Measurements from ENCODE around the gene ASB3. TPM values are rescaled to one million over a fixed set of nuclear protein-coding genes. Genes with fewer than 3 reads are reported as not detected.

Gene ASB3
- total and polyA plus RNA-seq, 2 donors (not counting 3 experiments of a cell fraction or from before 2014, with no cell fraction given): 20.3 to 20.5 TPM

GRCh38 chr2:53828331-53828730, 41.6 kb upstream of the ASB3 start:
- no peaks in the 10 kb centered on the region for H3K9me1 ChIP-seq (replicated peaks; ENCODE audit: control insufficient read depth, extremely low read depth, insufficient read depth, low read length)
- dilution Hi-C loops (cut with MboI; ENCODE audit: extremely low pct_ligation_motif_present, low sequenced_read_pairs): no loop called here
- no peak overlapping the region for H3K9ac ChIP-seq (replicated peaks; ENCODE audit: extremely low read depth, insufficient read depth, low read length)
- no peak for FAIRE-seq
- BruUV-seq (replicated peaks): no TSS peak
- no peaks in the 10 kb centered on the region for H3K27me3 ChIP-seq (ENCODE audit: control insufficient read depth in 2 of 2, insufficient read depth in 2 of 2, low read length in 2 of 2)
- H3K4me1 ChIP-seq (ENCODE audit: control insufficient read depth, extremely low read depth, insufficient read depth, low read length): no peaks in the 10 kb centered on the region
- intact Hi-C loops (cut with micrococcal nuclease): no loop called here
- POLR2A ChIA-PET: no interaction called here
- H4K20me1 ChIP-seq (replicated peaks; ENCODE audit: control insufficient read depth, extremely low read depth, insufficient read depth, low read length): no peaks in the 10 kb centered on the region
- no peaks in the 10 kb centered on the region for H3K79me2 ChIP-seq (ENCODE audit: control insufficient read depth, insufficient read depth, low read length)
- no peaks in the 10 kb centered on the region for H3K36me3 ChIP-seq (ENCODE audit: control insufficient read depth in 2 of 2, extremely low read depth in 1 of 2, insufficient read depth in 2 of 2, low read length in 2 of 2)
- no peak overlapping the region for H3K27ac ChIP-seq (ENCODE audit: insufficient read depth, low read depth, low read length)
- no peak overlapping the region for H2AFZ ChIP-seq (ENCODE audit: low read depth, low read length)
- no peaks in the 10 kb centered on the region for H3K9me3 ChIP-seq (replicated peaks; ENCODE audit: control insufficient read depth, insufficient read depth, low read length)
- TF ChIP-seq JUN (IDR thresholded peaks at IDR 0.05; ENCODE audit: borderline replicate concordance, insufficient read depth, insufficient read length, low read depth): no peak
- no peak for TF ChIP-seq CTCF (IDR thresholded peaks at IDR 0.05; ENCODE audit: extremely low read depth in 1 of 2, insufficient read depth in 1 of 2, low read depth in 1 of 2, low read length in 2 of 2)
- no peak for TF ChIP-seq POLR2AphosphoS5 (IDR thresholded peaks at IDR 0.05; ENCODE audit: insufficient read depth, low read depth, low read length)
- TF ChIP-seq FOS (IDR thresholded peaks at IDR 0.05; ENCODE audit: borderline replicate concordance, insufficient read depth, low read length): no peak
- no peak overlapping the region for H3K4me2 ChIP-seq (ENCODE audit: insufficient read depth, low read length)
- no peak overlapping the region for H3K4me3 ChIP-seq (replicated peaks in 1 of 3; ENCODE audit: insufficient read depth in 1 of 3, low read depth in 1 of 3, low read length in 3 of 3)
- no peak for DNase-seq (ENCODE audit: low read depth, low spot score)
- CTCF ChIA-PET: no interaction called here

GRCh38 chr2:53827398-53828175, 40.8 kb upstream of the ASB3 start:
- H2AFZ ChIP-seq (ENCODE audit: low read depth, low read length): no peak overlapping the region
- intact Hi-C loops (cut with micrococcal nuclease): no loop called here
- no peak overlapping the region for H3K4me3 ChIP-seq (replicated peaks in 1 of 3; ENCODE audit: insufficient read depth in 1 of 3, low read depth in 1 of 3, low read length in 3 of 3)
- no peaks in the 10 kb centered on the region for H3K36me3 ChIP-seq (ENCODE audit: control insufficient read depth in 2 of 2, extremely low read depth in 1 of 2, insufficient read depth in 2 of 2, low read length in 2 of 2)
- no peaks in the 10 kb centered on the region for H3K9me3 ChIP-seq (replicated peaks; ENCODE audit: control insufficient read depth, insufficient read depth, low read length)
- FAIRE-seq (no peak), DNase-seq (ENCODE audit: low read depth, low spot score) (no peak)
- no peak overlapping the region for H3K9ac ChIP-seq (replicated peaks; ENCODE audit: extremely low read depth, insufficient read depth, low read length)
- TF ChIP-seq MYC (IDR thresholded peaks at IDR 0.05; ENCODE audit: low read depth, low read length) (no peak), POLR2A (IDR thresholded peaks at IDR 0.05; ENCODE audit: low read depth, low read length) (no peak), GATA2 (IDR thresholded peaks at IDR 0.05; ENCODE audit: insufficient read depth, insufficient read length, low read depth, low read length) (no peak), JUN (IDR thresholded peaks at IDR 0.05; ENCODE audit: borderline replicate concordance, insufficient read depth, insufficient read length, low read depth) (no peak), FOS (IDR thresholded peaks at IDR 0.05; ENCODE audit: borderline replicate concordance, insufficient read depth, low read length) (no peak), EZH2 (IDR thresholded peaks at IDR 0.05; ENCODE audit: borderline replicate concordance, low read depth, low read length, severe bottlenecking) (no peak), POLR2AphosphoS5 (IDR thresholded peaks at IDR 0.05; ENCODE audit: insufficient read depth, low read depth, low read length) (no peak)
- POLR2A ChIA-PET: no interaction called here
- dilution Hi-C loops (cut with MboI; ENCODE audit: extremely low pct_ligation_motif_present, low sequenced_read_pairs): no loop called here
- no peaks in the 10 kb centered on the region for H3K79me2 ChIP-seq (ENCODE audit: control insufficient read depth, insufficient read depth, low read length)
- H3K9me1 ChIP-seq (replicated peaks; ENCODE audit: control insufficient read depth, extremely low read depth, insufficient read depth, low read length): no peaks in the 10 kb centered on the region
- no peak overlapping the region for H3K4me2 ChIP-seq (ENCODE audit: insufficient read depth, low read length)
- no peak overlapping the region for H3K27ac ChIP-seq (ENCODE audit: insufficient read depth, low read depth, low read length)
- CTCF ChIA-PET: no interaction called here
- BruUV-seq (replicated peaks): no TSS peak
- H4K20me1 ChIP-seq (replicated peaks; ENCODE audit: control insufficient read depth, extremely low read depth, insufficient read depth, low read length): no peaks in the 10 kb centered on the region
- no peaks in the 10 kb centered on the region for H3K4me1 ChIP-seq (ENCODE audit: control insufficient read depth, extremely low read depth, insufficient read depth, low read length)
- H3K27me3 ChIP-seq (ENCODE audit: control insufficient read depth in 2 of 2, insufficient read depth in 2 of 2, low read length in 2 of 2): no peaks in the 10 kb centered on the region

Measured in endothelial cell of umbilical vein (primary cell).